ENCODE results near the gene OTOP2.

DNA sequence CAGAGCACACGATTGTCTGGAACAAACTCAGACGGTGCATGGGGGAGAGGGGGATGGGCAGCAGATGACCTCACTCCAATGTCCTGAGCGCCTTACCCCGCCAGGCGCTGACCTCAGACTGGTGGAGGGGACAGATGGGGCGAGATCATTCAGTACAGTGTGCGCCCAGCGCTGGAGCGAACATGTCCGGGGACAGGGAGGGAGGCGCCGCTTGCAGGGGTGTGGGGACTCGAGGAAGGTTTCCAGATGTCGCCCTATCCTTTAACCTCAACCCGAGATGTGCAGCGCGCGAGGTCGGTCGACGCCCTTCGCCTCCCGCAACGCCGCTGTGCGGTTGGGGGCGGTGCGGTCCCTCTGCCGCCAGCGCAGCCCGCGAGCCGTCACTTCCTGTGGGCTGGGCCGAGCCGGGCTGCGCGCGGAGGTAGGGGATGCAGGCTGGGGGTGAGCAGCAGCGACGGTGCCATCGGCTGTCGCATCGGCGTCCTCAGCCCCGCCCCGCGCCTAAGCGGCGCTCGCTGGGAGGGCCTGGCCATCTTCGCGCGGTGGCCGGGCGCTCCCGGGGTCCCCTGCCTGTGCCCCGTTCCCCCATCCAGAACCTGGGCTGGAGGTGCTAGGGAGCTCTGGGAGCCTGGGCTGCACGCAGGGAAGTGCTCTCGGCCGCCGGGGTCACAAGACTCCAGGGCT is 58.0 kb downstream of the OTOP2 start:
- TF ChIP-seq, protein P1, sequence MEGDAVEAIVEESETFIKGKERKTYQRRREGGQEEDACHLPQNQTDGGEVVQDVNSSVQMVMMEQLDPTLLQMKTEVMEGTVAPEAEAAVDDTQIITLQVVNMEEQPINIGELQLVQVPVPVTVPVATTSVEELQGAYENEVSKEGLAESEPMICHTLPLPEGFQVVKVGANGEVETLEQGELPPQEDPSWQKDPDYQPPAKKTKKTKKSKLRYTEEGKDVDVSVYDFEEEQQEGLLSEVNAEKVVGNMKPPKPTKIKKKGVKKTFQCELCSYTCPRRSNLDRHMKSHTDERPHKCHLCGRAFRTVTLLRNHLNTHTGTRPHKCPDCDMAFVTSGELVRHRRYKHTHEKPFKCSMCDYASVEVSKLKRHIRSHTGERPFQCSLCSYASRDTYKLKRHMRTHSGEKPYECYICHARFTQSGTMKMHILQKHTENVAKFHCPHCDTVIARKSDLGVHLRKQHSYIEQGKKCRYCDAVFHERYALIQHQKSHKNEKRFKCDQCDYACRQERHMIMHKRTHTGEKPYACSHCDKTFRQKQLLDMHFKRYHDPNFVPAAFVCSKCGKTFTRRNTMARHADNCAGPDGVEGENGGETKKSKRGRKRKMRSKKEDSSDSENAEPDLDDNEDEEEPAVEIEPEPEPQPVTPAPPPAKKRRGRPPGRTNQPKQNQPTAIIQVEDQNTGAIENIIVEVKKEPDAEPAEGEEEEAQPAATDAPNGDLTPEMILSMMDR (conservative IDR thresholded peaks at IDR 0.05; ENCODE audit: low read length) = no peak
- no peak for TF ChIP-seq EZH2phosphoT487 (IDR thresholded peaks at IDR 0.05; ENCODE audit: borderline replicate concordance)

All from Loucy (cell line).